Gastroesophageal sphincter (tissue), 4 donors: ENCODE results near the gene SEMA7A. TPM values are rescaled to one million over a fixed set of nuclear protein-coding genes. Genes with fewer than 3 reads are reported as not detected.

Experiments used
- ATAC-seq: fragments of 150-250 bp; one replicate; pipeline ENCODE4 v1.9.1; 2016; ENCODE audit warnings: mild to moderate bottlenecking, moderate library complexity
- H3K27ac ChIP-seq, 4 donors: fragments of 200-600 bp; sonication (generic) in 3 of 4; 1 replicate in 3 of 4; 2 replicates in 1 of 4; pipeline ENCODE4 v1.5.1; 2016 to 2019
- H3K27me3 ChIP-seq: fragments of 200-600 bp; sonication (generic); one replicate; pipeline ENCODE4 v1.5.1; 2019
- H3K36me3 ChIP-seq, 2 donors: fragments of 200-600 bp; sonication (generic); one replicate each; pipeline ENCODE4 v1.5.1; 2019; ENCODE audit warnings: control low read depth in 1 of 2
- H3K4me1 ChIP-seq, 3 donors: fragments of 200-600 bp; sonication (generic); 1 replicate in 2 of 3; 2 replicates in 1 of 3; pipeline ENCODE4 v1.5.1; 2016 to 2019; ENCODE audit warnings: control low read depth in 2 of 3
- H3K4me3 ChIP-seq, 2 donors: fragments of 200-600 bp; sonication (generic); one replicate each; pipeline ENCODE4 v1.5.1; 2019; ENCODE audit warnings: mild to moderate bottlenecking in 1 of 2, moderate library complexity in 1 of 2
- H3K9me3 ChIP-seq, 3 donors: fragments of 200-600 bp; sonication (generic); one replicate each; pipeline ENCODE4 v1.5.1; 2017 to 2019; ENCODE audit warnings: control low read depth in 2 of 3
- CTCF ChIP-seq, 4 experiments: fragments of 200-600 bp in 2 of 4; fragments of 450-650 bp in 2 of 4; sonication (generic) in 1 of 4; IDR thresholded peaks; one replicate each; pipeline ENCODE4 v1.5.1; 2017 to 2019; ENCODE audit warnings: antibody characterized with exemption in 4 of 4, mild to moderate bottlenecking in 2 of 4, moderate library complexity in 2 of 4
- EP300 ChIP-seq: sonication (generic); formaldehyde crosslinking; IDR thresholded peaks from one replicate; pipeline ENCODE4 v1.6.1; 2017; ENCODE audit warnings: antibody characterized with exemption, mild to moderate bottlenecking
- POLR2A ChIP-seq, 2 donors: fragments of 450-650 bp; IDR thresholded peaks; one replicate each; pipeline ENCODE4 v1.6.1; 2017; ENCODE audit warnings: antibody characterized with exemption in 2 of 2, mild to moderate bottlenecking in 2 of 2, moderate library complexity in 1 of 2
- POLR2AphosphoS5 ChIP-seq: sonication (generic); formaldehyde crosslinking; IDR thresholded peaks from one replicate; pipeline ENCODE4 v1.6.1; 2017; ENCODE audit warnings: antibody characterized with exemption
- WGBS, 2 donors: methylation state at CpG; one replicate each; pipeline ENCODE4 v1.1.5; 2018; ENCODE audit warnings: low coverage in 1 of 2; 5-methylcytosine and 5-hydroxymethylcytosine counted together
- total RNA-seq, 4 donors: library from RNA; depleted of rRNA; stranded (reverse); fragments of >200 nt; gene quantifications; one replicate each; pipeline ENCODE4 v1.1.0, GENCODE V29; 2016

Gene SEMA7A
- total RNA-seq, 4 donors from 2014 or later, result 0.93 to 2.7 (median 1.8) TPM

GRCh38 chr15:74382004-74382816, 51.5 kb downstream of the SEMA7A start:
- WGBS, 2 donors, result 0 to 40% methylated on average over 1 to 5 of the region's 13 CpGs
- peak; percentile 77 for ATAC-seq
- no peak overlapping the region for H3K27ac ChIP-seq

GRCh38 chr15:74381481-74381880, 52.3 kb downstream of the SEMA7A start:
- 75 to 92% methylated on average over 2 to 4 of the region's 5 CpGs for WGBS, 2 donors
- Histone ChIP-seq H3K27ac (no peak overlapping the region), H3K36me3 (no peaks in the 10 kb centered on the region), H3K4me1 (peaks cover 0 to 25% (median 0%) of the 10 kb centered on the region in 3 donors), H3K4me3 (no peak overlapping the region), H3K9me3 (no peaks in the 10 kb centered on the region), H3K27me3 (peaks cover 21% of the 10 kb centered on the region)
- no peak for TF ChIP-seq POLR2A (IDR thresholded peaks at IDR 0.05)
- TF ChIP-seq POLR2AphosphoS5, result no peak
- TF ChIP-seq CTCF (IDR thresholded peaks at IDR 0.05), result no peak
- TF ChIP-seq EP300, result no peak
- ATAC-seq, result no peak

More at GRCh38 chr15:74382004-74382816, 51.5 kb downstream of the SEMA7A start:
- Histone ChIP-seq H3K36me3 (no peaks in the 10 kb centered on the region), H3K4me1 (peaks cover 0 to 25% (median 0%) of the 10 kb centered on the region in 3 donors), H3K9me3 (no peaks in the 10 kb centered on the region), H3K27me3 (peaks cover 17% of the 10 kb centered on the region), H3K4me3 (no peak overlapping the region)
- TF ChIP-seq CTCF (IDR thresholded peaks at IDR 0.05) (peak in 3 of 4 experiments; percentile 80 to 91 (median 88)), POLR2AphosphoS5 (no peak)

- no peak overlapping the region for H3K4me3 ChIP-seq
- peaks cover 0 to 24% (median 0%) of the 10 kb centered on the region in 3 donors for H3K4me1 ChIP-seq
- TF ChIP-seq EP300 (no peak), CTCF (IDR thresholded peaks at IDR 0.05) (no peak), POLR2A (IDR thresholded peaks at IDR 0.05) (no peak), POLR2AphosphoS5 (no peak)
- H3K9me3 ChIP-seq, result no peaks in the 10 kb centered on the region
- H3K27me3 ChIP-seq, result peaks cover 21% of the 10 kb centered on the region
- WGBS, 2 donors, result 50 to 100% methylated on average over 1 of the region's 2 CpGs
- no peak overlapping the region for H3K27ac ChIP-seq
- no peak for ATAC-seq
- no peaks in the 10 kb centered on the region for H3K36me3 ChIP-seq
These were observed 52.6 kb downstream of the SEMA7A start for GRCh38 chr15:74381190-74381453.

GRCh38 chr15:74380361-74381189, 53.2 kb downstream of the SEMA7A start:
- 52 to 86% methylated on average over 2 to 8 of the region's 12 CpGs for WGBS, 2 donors
- Histone ChIP-seq H3K27me3 (peaks cover 21% of the 10 kb centered on the region), H3K27ac (no peak overlapping the region)

More at GRCh38 chr15:74380361-74381189, 53.2 kb downstream of the SEMA7A start:
- Histone ChIP-seq H3K4me3 (no peak overlapping the region), H3K9me3 (no peaks in the 10 kb centered on the region), H3K36me3 (no peaks in the 10 kb centered on the region), H3K4me1 (peaks cover 0 to 18% (median 0%) of the 10 kb centered on the region in 3 donors)
- TF ChIP-seq EP300, result no peak
- no peak for TF ChIP-seq CTCF (IDR thresholded peaks at IDR 0.05)
- TF ChIP-seq POLR2AphosphoS5, result no peak
- TF ChIP-seq POLR2A (IDR thresholded peaks at IDR 0.05), result no peak
- no peak for ATAC-seq
